Measurements from ENCODE around the gene ECT2. TPM values are rescaled to one million over a fixed set of nuclear protein-coding genes. Genes with fewer than 3 reads are reported as not detected.
A peak's percentile ranks its signal among the peaks of the same experiment; 100 is the strongest.
"Not testable (repeated sequence)": the region's sequence is repeated elsewhere in the genome, so short reads cannot be mapped to it uniquely, and the experiment has no call there.

ECT2 gene
- total RNA-seq = 2.7 TPM
- 1 to 10 TPM; 1.1 to 2.9 (median 1.9) TPM for polyA plus RNA-seq

GRCh38 chr3:172750368-172751174 is at the start of gene ECT2:
TSS of gene ECT2 (plus strand) at chr3:172750726. CDS start at chr3:172754531, 3,805 bp downstream.
- Histone ChIP-seq H3K9me3 (ENCODE audit: control insufficient read depth in 2 of 2, low read length in 2 of 2) (no peaks in the 10 kb centered on the region), H3K36me3 (ENCODE audit: control insufficient read depth, insufficient read depth, low read length) (no peaks in the 10 kb centered on the region), H3K27me3 (ENCODE audit: control insufficient read depth, insufficient read depth, low read length) (peaks cover 6% of the 10 kb centered on the region), H3K4me1 (ENCODE audit: control insufficient read depth, insufficient read depth, low read length, poor library complexity, severe bottlenecking) (peaks cover 37% of the 10 kb centered on the region), H3K4me3 (ENCODE audit: low read depth, low read length) (peak within 1 kb of the TSS; percentile 89), H3K27ac (ENCODE audit: insufficient read depth, low read length, poor library complexity, severe bottlenecking) (peak within 1 kb of the TSS; percentile 44)
- DNase-seq (peak; percentile 94 to 100 (median 96)), ATAC-seq (ENCODE audit: low read depth in 2 of 2) (peak; percentile 99)
- peaks cover 9% of the 10 kb centered on the region for H3K27me3 Mint-ChIP-seq
- H3K4me1 Mint-ChIP-seq = peaks cover 17 to 48% (median 33%) of the 10 kb centered on the region in 4 donors
- peak within 1 kb of the TSS; percentile 32 to 94 (median 91) for H3K27ac Mint-ChIP-seq
- no peaks in the 10 kb centered on the region for H3K36me3 Mint-ChIP-seq
- no peaks in the 10 kb centered on the region for H3K9me3 Mint-ChIP-seq
- H3K4me3 Mint-ChIP-seq = peak within 1 kb of the TSS; percentile 94 to 99 (median 98)

DNA sequence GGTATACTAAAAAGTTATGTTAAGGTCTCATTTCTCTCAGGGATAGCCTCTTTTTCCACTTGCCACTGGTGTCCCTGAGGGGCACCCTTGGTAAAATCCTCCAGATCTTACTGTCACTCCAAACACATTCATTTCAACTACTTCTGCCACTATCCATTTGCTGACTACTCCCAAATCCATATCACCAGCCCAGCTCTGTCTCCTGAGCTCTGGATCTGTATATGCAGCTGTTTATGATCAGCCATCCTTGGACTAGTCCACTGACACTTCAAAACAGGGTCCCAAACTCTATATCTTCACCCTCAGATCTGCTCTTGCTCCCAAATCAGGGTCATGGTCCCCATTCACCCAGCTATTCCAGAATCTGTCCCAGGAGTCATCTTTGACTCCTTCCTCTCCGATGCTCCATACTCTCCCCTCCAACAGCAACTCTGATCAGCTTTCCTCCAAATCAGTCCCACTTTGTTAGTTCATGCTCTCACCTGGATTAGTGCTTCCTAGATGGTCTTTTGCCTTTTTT is 49.5 kb upstream of the ECT2 start:
- H3K27me3 Mint-ChIP-seq = no peaks in the 10 kb centered on the region
- DNase-seq (no peak), ATAC-seq (ENCODE audit: low read depth in 2 of 2) (no peak)
- no peak overlapping the region for H3K4me3 ChIP-seq (ENCODE audit: low read depth, low read length)
- no peak overlapping the region for H3K27ac ChIP-seq (ENCODE audit: insufficient read depth, low read length, poor library complexity, severe bottlenecking)
- no peaks in the 10 kb centered on the region for H3K9me3 ChIP-seq (ENCODE audit: control insufficient read depth in 2 of 2, low read length in 2 of 2)
- no peaks in the 10 kb centered on the region for H3K4me1 ChIP-seq (ENCODE audit: control insufficient read depth, insufficient read depth, low read length, poor library complexity, severe bottlenecking)
- H3K27me3 ChIP-seq (ENCODE audit: control insufficient read depth, insufficient read depth, low read length) = no peaks in the 10 kb centered on the region
- peaks cover 3% of the 10 kb centered on the region for H3K36me3 Mint-ChIP-seq
- no peak overlapping the region for H3K27ac Mint-ChIP-seq
- no peak overlapping the region for H3K4me3 Mint-ChIP-seq
- H3K36me3 ChIP-seq (ENCODE audit: control insufficient read depth, insufficient read depth, low read length) = no peaks in the 10 kb centered on the region
- H3K4me1 Mint-ChIP-seq = peaks cover 0 to 11% (median 3%) of the 10 kb centered on the region in 4 donors
- H3K9me3 Mint-ChIP-seq = no peaks in the 10 kb centered on the region

GRCh38 chr3:172701751-172702150 is 48.8 kb upstream of the ECT2 start:
- H3K27ac Mint-ChIP-seq = no peak overlapping the region
- no peaks in the 10 kb centered on the region for H3K4me1 ChIP-seq (ENCODE audit: control insufficient read depth, insufficient read depth, low read length, poor library complexity, severe bottlenecking)
- H3K4me1 Mint-ChIP-seq = peaks cover 0 to 11% (median 3%) of the 10 kb centered on the region in 4 donors
- H3K27ac ChIP-seq (ENCODE audit: insufficient read depth, low read length, poor library complexity, severe bottlenecking) = no peak overlapping the region
- H3K27me3 Mint-ChIP-seq = no peaks in the 10 kb centered on the region
- H3K4me3 ChIP-seq (ENCODE audit: low read depth, low read length) = no peak overlapping the region
- no peaks in the 10 kb centered on the region for H3K9me3 Mint-ChIP-seq
- H3K9me3 ChIP-seq (ENCODE audit: control insufficient read depth in 2 of 2, low read length in 2 of 2) = no peaks in the 10 kb centered on the region
- H3K36me3 ChIP-seq (ENCODE audit: control insufficient read depth, insufficient read depth, low read length) = no peaks in the 10 kb centered on the region
- H3K4me3 Mint-ChIP-seq = no peak overlapping the region
- H3K36me3 Mint-ChIP-seq = peaks cover 3% of the 10 kb centered on the region
- DNase-seq = no peak
- no peak for ATAC-seq (ENCODE audit: low read depth in 2 of 2)
- H3K27me3 ChIP-seq (ENCODE audit: control insufficient read depth, insufficient read depth, low read length) = no peaks in the 10 kb centered on the region

DNA sequence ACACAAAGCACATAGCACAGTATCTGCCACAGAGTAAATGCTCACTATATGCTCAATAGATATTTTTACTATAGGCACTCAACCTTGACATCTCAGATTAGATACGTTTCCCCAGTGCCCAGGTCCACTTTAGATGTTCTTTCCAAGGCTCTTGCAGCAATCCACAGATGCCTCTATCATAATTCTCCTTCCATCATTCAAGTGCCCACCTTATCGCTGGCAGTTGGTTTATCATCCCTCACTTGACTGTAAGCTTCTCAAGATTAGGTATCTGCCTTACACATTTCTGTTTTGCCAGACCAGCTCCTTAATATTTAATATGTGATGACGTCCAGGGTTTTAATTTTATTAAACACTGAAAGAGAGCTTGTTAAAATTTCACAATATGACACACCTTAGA is 48.3 kb upstream of the ECT2 start:
- Histone ChIP-seq H3K36me3 (ENCODE audit: control insufficient read depth, insufficient read depth, low read length) (no peaks in the 10 kb centered on the region), H3K9me3 (ENCODE audit: control insufficient read depth in 2 of 2, low read length in 2 of 2) (no peaks in the 10 kb centered on the region), H3K4me3 (ENCODE audit: low read depth, low read length) (no peak overlapping the region), H3K27me3 (ENCODE audit: control insufficient read depth, insufficient read depth, low read length) (no peaks in the 10 kb centered on the region), H3K27ac (ENCODE audit: insufficient read depth, low read length, poor library complexity, severe bottlenecking) (no peak overlapping the region), H3K4me1 (ENCODE audit: control insufficient read depth, insufficient read depth, low read length, poor library complexity, severe bottlenecking) (no peaks in the 10 kb centered on the region)
- Mint-ChIP-seq H3K36me3 (peaks cover 3% of the 10 kb centered on the region), H3K4me3 (no peak overlapping the region), H3K9me3 (no peaks in the 10 kb centered on the region), H3K27ac (no peak overlapping the region), H3K4me1 (peaks cover 0 to 11% (median 3%) of the 10 kb centered on the region in 4 donors), H3K27me3 (no peaks in the 10 kb centered on the region)
- DNase-seq = no peak
- no peak for ATAC-seq (ENCODE audit: low read depth in 2 of 2)

- not testable (repeated sequence) for H3K27me3 Mint-ChIP-seq; H3K27ac Mint-ChIP-seq; H3K9me3 ChIP-seq (ENCODE audit: control insufficient read depth in 2 of 2, low read length in 2 of 2); H3K4me3 Mint-ChIP-seq; H3K36me3 ChIP-seq (ENCODE audit: control insufficient read depth, insufficient read depth, low read length); ATAC-seq (ENCODE audit: low read depth in 2 of 2); DNase-seq; H3K4me3 ChIP-seq (ENCODE audit: low read depth, low read length); H3K9me3 Mint-ChIP-seq; H3K27me3 ChIP-seq (ENCODE audit: control insufficient read depth, insufficient read depth, low read length); H3K4me1 ChIP-seq (ENCODE audit: control insufficient read depth, insufficient read depth, low read length, poor library complexity, severe bottlenecking); H3K36me3 Mint-ChIP-seq; H3K27ac ChIP-seq (ENCODE audit: insufficient read depth, low read length, poor library complexity, severe bottlenecking)
- peaks cover 0 to 11% (median 3%) of the 10 kb centered on the region in 4 donors for H3K4me1 Mint-ChIP-seq
Observed at GRCh38 chr3:172702731-172703130, 47.8 kb upstream of the ECT2 start.

DNA sequence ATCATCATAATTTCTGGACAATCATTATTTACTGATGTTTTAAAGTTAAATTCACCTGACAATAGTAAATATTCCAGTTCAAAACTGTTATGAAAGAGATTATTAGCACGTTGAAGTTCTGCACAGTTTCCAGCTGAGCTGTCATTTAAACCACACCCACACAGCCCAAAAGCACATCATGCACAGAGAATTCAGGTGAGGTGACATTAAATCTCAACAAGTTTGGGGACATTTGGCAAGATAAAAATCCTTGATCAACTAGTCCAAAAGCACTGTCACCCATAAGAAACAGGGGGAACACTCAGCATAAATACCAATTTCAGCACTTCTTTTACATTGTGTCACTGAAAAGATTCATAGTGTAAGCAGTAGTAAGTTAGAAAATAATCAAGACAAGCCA is 46.5 kb upstream of the ECT2 start:
- Mint-ChIP-seq H3K27ac (no peak overlapping the region), H3K27me3 (no peaks in the 10 kb centered on the region)

DNA sequence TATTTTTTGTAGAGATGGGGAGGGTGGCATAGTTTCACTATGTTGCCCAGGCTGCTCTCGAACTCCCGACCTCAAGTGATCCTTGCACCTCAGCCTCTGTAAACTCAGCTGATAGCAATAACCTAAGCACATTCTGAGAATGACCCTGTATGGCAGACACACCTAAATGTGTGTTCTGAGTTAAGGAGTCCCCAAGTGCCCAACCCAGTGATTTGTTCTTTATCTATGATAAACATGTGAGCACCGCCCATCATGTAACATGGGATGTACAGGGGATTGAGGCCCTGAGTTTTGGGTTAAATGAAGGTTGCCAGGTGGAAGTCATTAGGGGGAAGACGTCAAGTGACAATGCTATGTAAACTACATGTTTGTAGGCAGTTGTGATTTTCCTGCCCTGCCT is 45.4 kb upstream of the ECT2 start:
- Histone ChIP-seq H3K9me3 (ENCODE audit: control insufficient read depth in 2 of 2, low read length in 2 of 2) (no peaks in the 10 kb centered on the region), H3K27me3 (ENCODE audit: control insufficient read depth, insufficient read depth, low read length) (no peaks in the 10 kb centered on the region), H3K27ac (ENCODE audit: insufficient read depth, low read length, poor library complexity, severe bottlenecking) (no peak overlapping the region), H3K4me1 (ENCODE audit: control insufficient read depth, insufficient read depth, low read length, poor library complexity, severe bottlenecking) (peaks cover 10% of the 10 kb centered on the region), H3K36me3 (ENCODE audit: control insufficient read depth, insufficient read depth, low read length) (no peaks in the 10 kb centered on the region), H3K4me3 (ENCODE audit: low read depth, low read length) (no peak overlapping the region)
- no peaks in the 10 kb centered on the region for H3K9me3 Mint-ChIP-seq
- H3K4me3 Mint-ChIP-seq = no peak overlapping the region
- ATAC-seq (ENCODE audit: low read depth in 2 of 2) = no peak
- H3K4me1 Mint-ChIP-seq = peaks cover 0 to 16% (median 14%) of the 10 kb centered on the region in 4 donors
- H3K36me3 Mint-ChIP-seq = peaks cover 3% of the 10 kb centered on the region
- no peak overlapping the region for H3K27ac Mint-ChIP-seq
- DNase-seq = no peak
- H3K27me3 Mint-ChIP-seq = no peaks in the 10 kb centered on the region

More for the DNA sequence above, 46.5 kb upstream of the ECT2 start:
- peaks cover 0 to 9% (median 4%) of the 10 kb centered on the region in 4 donors for H3K4me1 Mint-ChIP-seq
- Histone ChIP-seq H3K9me3 (ENCODE audit: control insufficient read depth in 2 of 2, low read length in 2 of 2) (no peaks in the 10 kb centered on the region), H3K27me3 (ENCODE audit: control insufficient read depth, insufficient read depth, low read length) (no peaks in the 10 kb centered on the region), H3K36me3 (ENCODE audit: control insufficient read depth, insufficient read depth, low read length) (no peaks in the 10 kb centered on the region), H3K4me1 (ENCODE audit: control insufficient read depth, insufficient read depth, low read length, poor library complexity, severe bottlenecking) (no peaks in the 10 kb centered on the region), H3K4me3 (ENCODE audit: low read depth, low read length) (no peak overlapping the region), H3K27ac (ENCODE audit: insufficient read depth, low read length, poor library complexity, severe bottlenecking) (no peak overlapping the region)
- H3K9me3 Mint-ChIP-seq = no peaks in the 10 kb centered on the region
- H3K4me3 Mint-ChIP-seq = no peak overlapping the region
- DNase-seq = no peak
- ATAC-seq (ENCODE audit: low read depth in 2 of 2) = no peak
- H3K36me3 Mint-ChIP-seq = peaks cover 3% of the 10 kb centered on the region

GRCh38 chr3:172707030-172707429 is 43.5 kb upstream of the ECT2 start:
- Histone ChIP-seq H3K4me1 (ENCODE audit: control insufficient read depth, insufficient read depth, low read length, poor library complexity, severe bottlenecking) (peaks cover 15% of the 10 kb centered on the region), H3K9me3 (ENCODE audit: control insufficient read depth in 2 of 2, low read length in 2 of 2) (no peaks in the 10 kb centered on the region), H3K27me3 (ENCODE audit: control insufficient read depth, insufficient read depth, low read length) (no peaks in the 10 kb centered on the region), H3K4me3 (ENCODE audit: low read depth, low read length) (no peak overlapping the region), H3K36me3 (ENCODE audit: control insufficient read depth, insufficient read depth, low read length) (no peaks in the 10 kb centered on the region), H3K27ac (ENCODE audit: insufficient read depth, low read length, poor library complexity, severe bottlenecking) (no peak overlapping the region)
- ATAC-seq (ENCODE audit: low read depth in 2 of 2) (no peak), DNase-seq (no peak)
- no peak overlapping the region for H3K4me3 Mint-ChIP-seq
- H3K27ac Mint-ChIP-seq = peak overlapping the region in 1 of 3 donors; percentile 59
- H3K4me1 Mint-ChIP-seq = peaks cover 4 to 26% (median 18%) of the 10 kb centered on the region in 4 donors
- no peaks in the 10 kb centered on the region for H3K36me3 Mint-ChIP-seq
- H3K27me3 Mint-ChIP-seq = peaks cover 14% of the 10 kb centered on the region
- no peaks in the 10 kb centered on the region for H3K9me3 Mint-ChIP-seq
